ENCODE results near the gene SINHCAF. TPM values are rescaled to one million over a fixed set of nuclear protein-coding genes. Genes with fewer than 3 reads are reported as not detected.

Gene SINHCAF
- total and polyA plus RNA-seq, 2 of the 8 experiments (the other 6 are each of a cell fraction or from before 2014, with no cell fraction given): 138 to 576 TPM

DNA sequence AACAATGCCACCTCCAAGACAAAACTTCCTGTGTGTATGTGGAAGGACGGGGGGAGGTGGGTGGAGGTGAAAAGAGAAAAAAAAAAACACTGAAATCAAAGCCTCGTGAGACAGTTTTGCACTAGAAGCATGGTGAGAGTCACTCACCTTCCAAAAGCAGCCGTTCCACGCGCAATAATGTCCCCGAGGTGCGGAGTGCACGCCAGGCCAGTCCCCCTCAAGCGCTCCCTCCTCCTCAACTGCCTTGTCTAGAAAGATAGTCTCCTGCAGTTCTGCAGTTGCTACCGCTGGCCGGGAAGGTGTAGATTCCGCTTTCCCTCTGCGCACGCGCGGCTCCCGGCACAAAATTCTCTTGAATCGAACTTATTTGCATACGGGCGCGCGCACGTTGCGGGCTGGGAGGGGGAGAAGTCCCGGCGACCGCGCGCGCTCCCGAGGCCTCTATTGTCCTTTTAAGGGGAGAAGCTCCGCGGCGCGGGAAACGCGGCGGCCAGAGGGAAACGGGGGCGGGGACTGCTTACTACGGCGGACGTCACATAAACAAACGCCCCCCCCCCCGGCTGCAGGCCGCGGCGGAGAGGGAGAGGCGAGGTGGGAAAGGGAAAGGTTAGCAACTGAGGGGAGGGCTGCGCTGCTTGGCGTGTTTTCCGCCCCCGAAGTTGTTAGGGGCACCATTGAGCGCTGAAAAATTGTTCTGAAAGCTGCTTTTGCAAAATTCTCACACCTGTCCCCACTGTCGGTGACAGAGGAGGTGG, at the start of gene SINHCAF (continued):
- TF ChIP-seq KDM4A (IDR thresholded peaks at IDR 0.05; ENCODE audit: low read depth, low read length, severe bottlenecking) (no peak), HDAC2 (IDR thresholded peaks at IDR 0.05; ENCODE audit: borderline replicate concordance in 1 of 2, low read depth in 2 of 2, low read length in 2 of 2) (no peak; a peak in 1 of 4 replicates), BRCA1 (IDR thresholded peaks at IDR 0.05; ENCODE audit: low read depth, low read length) (no peak), MAFK (IDR thresholded peaks at IDR 0.05; ENCODE audit: low read depth, low read length) (no peak), KDM5A (IDR thresholded peaks at IDR 0.05; ENCODE audit: low read length) (no peak), CREB1 (IDR thresholded peaks at IDR 0.05) (peak; percentile 81), SP2 (IDR thresholded peaks at IDR 0.05; ENCODE audit: low read length) (no peak), CHD1 (IDR thresholded peaks at IDR 0.05; ENCODE audit: low read depth, low read length) (peak; percentile 77; the same call in 1 of the 2 replicates)
- TF ChIP-seq, protein P1, sequence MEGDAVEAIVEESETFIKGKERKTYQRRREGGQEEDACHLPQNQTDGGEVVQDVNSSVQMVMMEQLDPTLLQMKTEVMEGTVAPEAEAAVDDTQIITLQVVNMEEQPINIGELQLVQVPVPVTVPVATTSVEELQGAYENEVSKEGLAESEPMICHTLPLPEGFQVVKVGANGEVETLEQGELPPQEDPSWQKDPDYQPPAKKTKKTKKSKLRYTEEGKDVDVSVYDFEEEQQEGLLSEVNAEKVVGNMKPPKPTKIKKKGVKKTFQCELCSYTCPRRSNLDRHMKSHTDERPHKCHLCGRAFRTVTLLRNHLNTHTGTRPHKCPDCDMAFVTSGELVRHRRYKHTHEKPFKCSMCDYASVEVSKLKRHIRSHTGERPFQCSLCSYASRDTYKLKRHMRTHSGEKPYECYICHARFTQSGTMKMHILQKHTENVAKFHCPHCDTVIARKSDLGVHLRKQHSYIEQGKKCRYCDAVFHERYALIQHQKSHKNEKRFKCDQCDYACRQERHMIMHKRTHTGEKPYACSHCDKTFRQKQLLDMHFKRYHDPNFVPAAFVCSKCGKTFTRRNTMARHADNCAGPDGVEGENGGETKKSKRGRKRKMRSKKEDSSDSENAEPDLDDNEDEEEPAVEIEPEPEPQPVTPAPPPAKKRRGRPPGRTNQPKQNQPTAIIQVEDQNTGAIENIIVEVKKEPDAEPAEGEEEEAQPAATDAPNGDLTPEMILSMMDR (IDR thresholded peaks at IDR 0.05; ENCODE audit: control extremely low read depth in 1 of 3, insufficient read depth in 1 of 3, low read depth in 1 of 3, low read length in 3 of 3): no peak
- TF ChIP-seq, protein P2, sequence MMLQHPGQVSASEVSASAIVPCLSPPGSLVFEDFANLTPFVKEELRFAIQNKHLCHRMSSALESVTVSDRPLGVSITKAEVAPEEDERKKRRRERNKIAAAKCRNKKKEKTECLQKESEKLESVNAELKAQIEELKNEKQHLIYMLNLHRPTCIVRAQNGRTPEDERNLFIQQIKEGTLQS (IDR thresholded peaks at IDR 0.05; ENCODE audit: insufficient read depth, low read depth, low read length): no peak
- TF ChIP-seq, protein P3, sequence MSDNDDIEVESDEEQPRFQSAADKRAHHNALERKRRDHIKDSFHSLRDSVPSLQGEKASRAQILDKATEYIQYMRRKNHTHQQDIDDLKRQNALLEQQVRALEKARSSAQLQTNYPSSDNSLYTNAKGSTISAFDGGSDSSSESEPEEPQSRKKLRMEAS (IDR thresholded peaks at IDR 0.05): peak; percentile 8
